Upper lobe of right lung (tissue), 1 donor: ENCODE data around the gene USP31. TPM values are rescaled to one million over a fixed set of nuclear protein-coding genes. Genes with fewer than 3 reads are reported as not detected.

Experiments
- ATAC-seq: fragments of 200-7000 bp; cut with Tn5 transposase; one replicate; pipeline ENCODE4 v1.9.1; 2020; ENCODE audit warnings: mild to moderate bottlenecking, moderate library complexity
- DNase-seq: peaks from one replicate; pipeline ENCODE4 v3.0.0-alpha.2; 2020
- H3K27ac ChIP-seq: fragments of 200-600 bp; one replicate; pipeline ENCODE4 v1.8.0; 2022
- H3K27me3 ChIP-seq: fragments of 200-600 bp; one replicate; pipeline ENCODE4 v1.8.0; 2022; ENCODE audit warnings: mild to moderate bottlenecking
- H3K36me3 ChIP-seq: fragments of 200-600 bp; one replicate; pipeline ENCODE4 v1.8.0; 2022
- H3K4me1 ChIP-seq: fragments of 200-600 bp; one replicate; pipeline ENCODE4 v1.8.0; 2022
- H3K4me3 ChIP-seq: fragments of 200-600 bp; one replicate; pipeline ENCODE4 v1.8.0; 2022; ENCODE audit warnings: mild to moderate bottlenecking
- H3K9me3 ChIP-seq: fragments of 200-600 bp; one replicate; pipeline ENCODE4 v1.8.0; 2022
- CTCF ChIP-seq: fragments of 200-600 bp; IDR thresholded peaks from one replicate; pipeline ENCODE4 v1.8.0; 2022; ENCODE audit warnings: antibody characterized with exemption
- intact Hi-C: fragments of 100-400 bp; cut with DNase I; formaldehyde crosslinking; loops from one replicate; pipeline ENCODE4 v1.11.0; 2022
- total RNA-seq: library from RNA; stranded (reverse); fragmentation: NEBNext Ultra II Directional; extraction: Animal tissue kit (Norgen Biotek cat#: 25700); gene quantifications from one replicate; pipeline ENCODE4 v1.2.1, GENCODE V29; 2021
- donor health status: DM: no; HTN: yes; CAD: no; lungs with severe emphysema.

Gene USP31
- total RNA-seq, 1 donor from 2014 or later, result 15.9 TPM

DNA sequence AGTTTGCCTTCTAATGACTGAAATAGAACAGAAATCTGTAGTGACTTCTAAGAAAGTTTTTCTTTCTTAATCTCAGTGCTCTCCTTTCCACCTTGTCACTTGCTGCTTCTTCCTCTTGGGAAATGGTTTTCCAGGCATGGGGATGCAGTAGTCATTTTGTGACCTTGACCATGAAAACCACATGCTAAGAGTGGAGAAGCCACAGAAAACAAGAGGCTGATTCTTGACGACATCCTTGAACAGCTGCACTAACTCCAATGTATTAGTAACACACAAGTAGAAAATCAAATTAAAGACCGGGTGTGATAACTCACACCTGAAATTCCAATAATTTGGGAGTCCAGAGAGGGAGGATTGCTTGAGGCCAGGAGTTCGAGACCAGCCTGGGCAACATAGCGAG is 15.5 kb upstream of the USP31 start:
- H3K27me3 ChIP-seq, result peaks cover 12% of the 10 kb centered on the region
- H3K9me3 ChIP-seq, result no peaks in the 10 kb centered on the region
- no peak for ATAC-seq
- H3K27ac ChIP-seq, result no peak overlapping the region
- H3K4me3 ChIP-seq, result no peak overlapping the region
- no peak for TF ChIP-seq CTCF
- no peaks in the 10 kb centered on the region for H3K36me3 ChIP-seq
- no peak for DNase-seq
- intact Hi-C loops, result no loop called here
- no peaks in the 10 kb centered on the region for H3K4me1 ChIP-seq

DNA sequence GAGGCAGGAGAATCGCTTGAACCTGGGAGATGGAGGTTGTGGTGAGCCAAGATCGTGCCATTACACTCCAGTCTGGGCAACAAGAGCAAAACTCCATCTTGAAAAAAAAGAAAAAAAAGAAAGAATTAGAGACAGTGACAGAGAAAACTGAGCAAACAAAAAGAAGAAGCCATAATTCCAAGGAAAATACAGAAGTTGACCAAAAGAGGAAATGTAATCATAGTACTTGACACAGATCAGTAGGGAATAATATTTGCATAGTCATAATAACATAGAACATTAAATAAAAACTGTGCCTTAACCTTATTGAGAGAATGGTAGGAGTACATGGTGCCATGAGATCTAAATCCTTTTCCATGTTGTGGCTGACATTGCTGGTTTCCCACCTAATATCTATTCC is 14.7 kb upstream of the USP31 start:
- intact Hi-C loops, result no loop called here
- no peak overlapping the region for H3K4me3 ChIP-seq
- no peaks in the 10 kb centered on the region for H3K4me1 ChIP-seq
- DNase-seq (no peak), ATAC-seq (no peak)
- no peak for TF ChIP-seq CTCF
- H3K36me3 ChIP-seq, result no peaks in the 10 kb centered on the region
- H3K9me3 ChIP-seq, result no peaks in the 10 kb centered on the region
- H3K27me3 ChIP-seq, result peaks cover 12% of the 10 kb centered on the region
- no peak overlapping the region for H3K27ac ChIP-seq

- H3K4me1 ChIP-seq, result no peaks in the 10 kb centered on the region
- ATAC-seq, result no peak
- DNase-seq, result no peak
- intact Hi-C loops, result no loop called here
- no peaks in the 10 kb centered on the region for H3K36me3 ChIP-seq
- H3K27ac ChIP-seq, result no peak overlapping the region
- no peak for TF ChIP-seq CTCF
- H3K4me3 ChIP-seq, result no peak overlapping the region
- no peaks in the 10 kb centered on the region for H3K27me3 ChIP-seq
- no peaks in the 10 kb centered on the region for H3K9me3 ChIP-seq
Observed at GRCh38 chr16:23160574-23160973, 11.3 kb upstream of the USP31 start.

- no peak for TF ChIP-seq CTCF
- H3K27me3 ChIP-seq, result peaks cover 2% of the 10 kb centered on the region
- intact Hi-C loops, result no loop called here
- DNase-seq, result no peak
- no peaks in the 10 kb centered on the region for H3K36me3 ChIP-seq
- no peaks in the 10 kb centered on the region for H3K4me1 ChIP-seq
- ATAC-seq, result no peak
- no peaks in the 10 kb centered on the region for H3K9me3 ChIP-seq
- H3K4me3 ChIP-seq, result no peak overlapping the region
- H3K27ac ChIP-seq, result no peak overlapping the region
Observed at GRCh38 chr16:23160082-23160481, 10.8 kb upstream of the USP31 start.

- no peak overlapping the region for H3K27ac ChIP-seq
- intact Hi-C loops, result no loop called here
- TF ChIP-seq CTCF, result no peak
- DNase-seq (no peak), ATAC-seq (no peak)
- H3K27me3 ChIP-seq, result peaks cover 11% of the 10 kb centered on the region
- H3K4me3 ChIP-seq, result no peak overlapping the region
- H3K4me1 ChIP-seq, result no peaks in the 10 kb centered on the region
- no peaks in the 10 kb centered on the region for H3K9me3 ChIP-seq
- no peaks in the 10 kb centered on the region for H3K36me3 ChIP-seq
Observed at GRCh38 chr16:23158114-23158513, 8.9 kb upstream of the USP31 start.

- H3K4me1 ChIP-seq, result no peaks in the 10 kb centered on the region
- H3K27me3 ChIP-seq, result peaks cover 11% of the 10 kb centered on the region
- no peak overlapping the region for H3K27ac ChIP-seq
- no peaks in the 10 kb centered on the region for H3K36me3 ChIP-seq
- DNase-seq, result no peak
- no peak for TF ChIP-seq CTCF
- intact Hi-C loops, result no loop called here
- H3K9me3 ChIP-seq, result no peaks in the 10 kb centered on the region
- ATAC-seq, result no peak
- H3K4me3 ChIP-seq, result no peak overlapping the region
Observed at GRCh38 chr16:23156946-23157460, 7.8 kb upstream of the USP31 start.
